HCT116 (cell line): ENCODE results near the gene RNF214. TPM values are rescaled to one million over a fixed set of nuclear protein-coding genes. Genes with fewer than 3 reads are reported as not detected.

Experiments
- ATAC-seq: fragments of 200-7000 bp; cut with Tn5 transposase; 2 replicates; pipeline ENCODE4 v1.9.1; 2020; ENCODE audit warnings: mild to moderate bottlenecking, moderate library complexity
- BruUV-seq: library from RNA; stranded (reverse); fragments of 400-500 nt; replicated peaks from 2 replicates; lab custom pipeline; 2021; lab: Mats Ljungman, UMichigan
- CTCF ChIA-PET: fragments of 300-600 bp; sonication (Branson Sonifier 250); formaldehyde crosslinking; loops from one replicate; lab custom pipeline; 2021; ENCODE audit warnings: antibody characterized with exemption; lab: Charles Lee
- POLR2A ChIA-PET: fragments of 300-600, 350-600 bp; sonication (Branson Sonifier 250); formaldehyde crosslinking; loops from one replicate; lab custom pipeline; 2021; ENCODE audit warnings: antibody characterized with exemption; lab: Charles Lee
- RAD21 ChIA-PET, 2 experiments: fragments of 300-600 bp; sonication (Branson Sonifier 250); formaldehyde crosslinking; loops; one replicate each; lab custom pipeline; 2023; ENCODE audit warnings: low total read pairs in 2 of 2; ENCODE audit not compliant: uncharacterized antibody in 2 of 2, unreplicated experiment in 2 of 2, low non-redundant PET in 1 of 2; lab: Charles Lee
- DNase-seq: peaks from one replicate; pipeline ENCODE4 v3.0.0-alpha.2; 2010; ENCODE audit warnings: low read depth, low spot score
- H2AFZ ChIP-seq: fragments of 200-600 bp; shearing (Covaris generic), sonication (generic); 2 replicates; pipeline ENCODE4 v1.6.1; 2017; ENCODE audit warnings: low read depth, mixed run types, mixed read lengths, antibody characterized with exemption, low read length; ENCODE audit not compliant: poor library complexity, severe bottlenecking
- H3K27ac ChIP-seq: 2 replicates; pipeline ENCODE4 v1.5.1; 2012; ENCODE audit warnings: low read depth, low read length
- H3K27me3 ChIP-seq: fragments of 200-600 bp; sonication (generic); 2 replicates; pipeline ENCODE4 v1.6.1; 2016; ENCODE audit warnings: mixed run types, low read length, mixed read lengths; ENCODE audit not compliant: insufficient read depth
- H3K36me3 ChIP-seq, 2 experiments: fragments of 200-500 bp in 1 of 2; fragments of 200-600 bp in 1 of 2; sonication (Bioruptor generic) in 1 of 2; sonication (generic) in 1 of 2; 2 replicates each; pipeline versions ENCODE4 v1.5.1 to v1.6.1; 2014 to 2016; ENCODE audit warnings: low read length in 2 of 2, inconsistent platforms in 1 of 2, mixed read lengths in 1 of 2, mixed run types in 1 of 2; ENCODE audit not compliant: insufficient read depth in 2 of 2, control insufficient read depth in 1 of 2
- H3K4me1 ChIP-seq, 2 experiments: fragments of 200-600 bp in 1 of 2; sonication (generic) in 1 of 2; 2 replicates each; pipeline versions ENCODE4 v1.5.1 to v1.6.1; 2012 to 2017; ENCODE audit warnings: low read length in 2 of 2, inconsistent platforms in 1 of 2, mild to moderate bottlenecking in 1 of 2, mixed read lengths in 1 of 2, mixed run types in 1 of 2, moderate library complexity in 1 of 2; ENCODE audit not compliant: insufficient read depth in 2 of 2, control insufficient read depth in 1 of 2
- H3K4me2 ChIP-seq: fragments of 200-600 bp; sonication (generic); 2 replicates; pipeline ENCODE4 v1.6.1; 2017; ENCODE audit warnings: mixed run types, low read length, mixed read lengths
- H3K4me3 ChIP-seq, 2 experiments: fragments of 200-600 bp in 1 of 2; sonication (generic) in 1 of 2; replicated peaks in 1 of 2; 2 replicates each; pipeline ENCODE4 v1.5.1; 2011 to 2016; ENCODE audit warnings: low read length in 2 of 2, control low read depth in 1 of 2, low read depth in 1 of 2, mild to moderate bottlenecking in 1 of 2, mixed read lengths in 1 of 2, mixed run types in 1 of 2
- H3K79me2 ChIP-seq: fragments of 200-600 bp; sonication (generic); 2 replicates; pipeline ENCODE4 v1.6.1; 2017; ENCODE audit warnings: mild to moderate bottlenecking, mixed run types, low read length, moderate library complexity, mixed read lengths; ENCODE audit not compliant: insufficient read depth
- H3K9ac ChIP-seq: fragments of 200-600 bp; sonication (generic); 2 replicates; pipeline ENCODE4 v1.6.1; 2016; ENCODE audit warnings: low read length, mixed read lengths
- H3K9me2 ChIP-seq: fragments of 200-600 bp; sonication (generic), shearing (Covaris generic); 2 replicates; pipeline ENCODE4 v1.6.1; 2017; ENCODE audit warnings: mixed run types, mild to moderate bottlenecking, moderate library complexity; ENCODE audit not compliant: insufficient read depth
- H3K9me3 ChIP-seq, 2 experiments: fragments of 200-500 bp in 1 of 2; fragments of 200-600 bp in 1 of 2; sonication (Bioruptor generic) in 1 of 2; sonication (generic) in 1 of 2; 2 replicates each; pipeline ENCODE4 v1.6.1; 2014 to 2017; ENCODE audit warnings: low read length in 2 of 2, mixed read lengths in 2 of 2, inconsistent platforms in 1 of 2, low read depth in 1 of 2, mild to moderate bottlenecking in 1 of 2, mixed run types in 1 of 2, moderate library complexity in 1 of 2; ENCODE audit not compliant: control insufficient read depth in 1 of 2, insufficient read depth in 1 of 2
- H4K20me1 ChIP-seq: fragments of 200-600 bp; sonication (generic), shearing (Covaris generic); 2 replicates; pipeline ENCODE4 v1.6.1; 2017; ENCODE audit warnings: mixed run types, mild to moderate bottlenecking, moderate library complexity; ENCODE audit not compliant: insufficient read depth
- CEBPB ChIP-seq: IDR thresholded peaks from 2 replicates; pipeline ENCODE4 v1.6.1; 2012; ENCODE audit warnings: low read depth
- EGR1 ChIP-seq: IDR thresholded peaks from 2 replicates; pipeline ENCODE4 v1.6.1; 2012; ENCODE audit warnings: low read depth
- ELF1 ChIP-seq: IDR thresholded peaks from 2 replicates; pipeline ENCODE4 v1.6.1; 2012; ENCODE audit warnings: low read depth, borderline replicate concordance
- EZH2 ChIP-seq: fragments of 200-600 bp; sonication (generic); IDR thresholded peaks from 2 replicates; pipeline ENCODE4 v1.6.1; 2017; ENCODE audit warnings: antibody characterized with exemption, mixed run types
- FOSL1 ChIP-seq: IDR thresholded peaks from 2 replicates; pipeline ENCODE4 v1.6.1; 2012; ENCODE audit warnings: low read depth
- JUND ChIP-seq: IDR thresholded peaks from 2 replicates; pipeline ENCODE4 v1.6.1; 2012
- POLR2A ChIP-seq: IDR thresholded peaks from 2 replicates; pipeline ENCODE4 v1.7.0; 2011; ENCODE audit warnings: borderline replicate concordance; ENCODE audit not compliant: insufficient read depth, insufficient read length; ENCODE audit errors: extremely low read depth
- POLR2AphosphoS5 ChIP-seq: IDR thresholded peaks from 2 replicates; pipeline ENCODE4 v1.6.1; 2011; ENCODE audit warnings: mild to moderate bottlenecking, low read depth, low read length, moderate library complexity
- RAD21 ChIP-seq: IDR thresholded peaks from 2 replicates; pipeline ENCODE4 v1.6.1; 2012; ENCODE audit warnings: low read depth, mild to moderate bottlenecking
- REST ChIP-seq: IDR thresholded peaks from 2 replicates; pipeline ENCODE4 v1.6.1; 2012; ENCODE audit warnings: low read depth
- SP1 ChIP-seq: IDR thresholded peaks from 2 replicates; pipeline ENCODE4 v1.6.1; 2012; ENCODE audit warnings: low read depth
- SRF ChIP-seq: IDR thresholded peaks from 2 replicates; pipeline ENCODE4 v1.6.1; 2012; ENCODE audit warnings: low read depth
- TCF7L2 ChIP-seq: IDR thresholded peaks from 2 replicates; pipeline ENCODE4 v1.7.0; 2011; ENCODE audit warnings: borderline replicate concordance, inconsistent platforms; ENCODE audit not compliant: insufficient read depth, insufficient read length; ENCODE audit errors: extremely low read depth
- ZFX ChIP-seq: fragments of 450-650 bp; IDR thresholded peaks from 2 replicates; pipeline ENCODE4 v1.6.1; 2017
- ZNF274 ChIP-seq: fragments of 200-500 bp; sonication (Bioruptor generic); IDR thresholded peaks from 2 replicates; pipeline ENCODE4 v1.6.1; 2014; ENCODE audit warnings: mild to moderate bottlenecking, low read depth, low read length, inconsistent platforms
- intact Hi-C: fragments of 100-400 bp; cut with micrococcal nuclease; formaldehyde crosslinking; loops from 2 replicates; pipeline ENCODE4 v1.10.0; 2022
- total RNA-seq: library from RNA; stranded (reverse); gene quantifications from one replicate; pipeline ENCODE4 v1.2.1, GENCODE V29; 2021; ENCODE audit not compliant: unreplicated experiment
- TF ChIP-seq, protein P1 (sequence below), 3 experiments: fragments of 200-600 bp in 1 of 3; sonication (generic) in 1 of 3; IDR thresholded peaks in 2 of 3; conservative IDR thresholded peaks in 1 of 3; 2 replicates each; pipeline ENCODE4 v1.5.1; 2012 to 2017; ENCODE audit warnings: low read depth in 2 of 3, low read length in 2 of 3, antibody characterized with exemption in 1 of 3, borderline replicate concordance in 1 of 3, control low read depth in 1 of 3, mild to moderate bottlenecking in 1 of 3, mixed read lengths in 1 of 3, mixed run types in 1 of 3, moderate library complexity in 1 of 3; ENCODE audit not compliant: insufficient read depth in 1 of 3
- TF ChIP-seq, protein P2 (sequence below): IDR thresholded peaks from 2 replicates; pipeline ENCODE4 v1.6.1; 2012

Gene RNF214
- total RNA-seq, 1 experiment from 2014 or later, result 29.3 TPM

- Histone ChIP-seq H3K4me1 (no peaks in the 10 kb centered on the region), H3K27ac (no peak overlapping the region), H3K36me3 (0 out of 4 replicates have a peak, but pooled peaks cover 0 to 2% of the 10 kb centered on the region in 2 experiments), H3K9me2 (no peaks in the 10 kb centered on the region), H3K27me3 (no peaks in the 10 kb centered on the region), H3K9me3 (no peaks in the 10 kb centered on the region), H3K79me2 (no peaks in the 10 kb centered on the region), H3K9ac (no peak overlapping the region), H4K20me1 (no peaks in the 10 kb centered on the region), H3K4me2 (no peak overlapping the region), H3K4me3 (no peak overlapping the region), H2AFZ (no peak overlapping the region)
- POLR2A ChIA-PET, result no interaction called here
- DNase-seq (no peak), ATAC-seq (no peak)
- RAD21 ChIA-PET, result no interaction called here
- no peak for TF ChIP-seq EGR1
- no peak for TF ChIP-seq SP1
- TF ChIP-seq RAD21, result no peak
- TF ChIP-seq, protein P1, sequence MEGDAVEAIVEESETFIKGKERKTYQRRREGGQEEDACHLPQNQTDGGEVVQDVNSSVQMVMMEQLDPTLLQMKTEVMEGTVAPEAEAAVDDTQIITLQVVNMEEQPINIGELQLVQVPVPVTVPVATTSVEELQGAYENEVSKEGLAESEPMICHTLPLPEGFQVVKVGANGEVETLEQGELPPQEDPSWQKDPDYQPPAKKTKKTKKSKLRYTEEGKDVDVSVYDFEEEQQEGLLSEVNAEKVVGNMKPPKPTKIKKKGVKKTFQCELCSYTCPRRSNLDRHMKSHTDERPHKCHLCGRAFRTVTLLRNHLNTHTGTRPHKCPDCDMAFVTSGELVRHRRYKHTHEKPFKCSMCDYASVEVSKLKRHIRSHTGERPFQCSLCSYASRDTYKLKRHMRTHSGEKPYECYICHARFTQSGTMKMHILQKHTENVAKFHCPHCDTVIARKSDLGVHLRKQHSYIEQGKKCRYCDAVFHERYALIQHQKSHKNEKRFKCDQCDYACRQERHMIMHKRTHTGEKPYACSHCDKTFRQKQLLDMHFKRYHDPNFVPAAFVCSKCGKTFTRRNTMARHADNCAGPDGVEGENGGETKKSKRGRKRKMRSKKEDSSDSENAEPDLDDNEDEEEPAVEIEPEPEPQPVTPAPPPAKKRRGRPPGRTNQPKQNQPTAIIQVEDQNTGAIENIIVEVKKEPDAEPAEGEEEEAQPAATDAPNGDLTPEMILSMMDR (IDR thresholded peaks at IDR 0.05 in 2 of 3, conservative IDR thresholded peaks at IDR 0.05 in 1 of 3; ENCODE audit: borderline replicate concordance in 1 of 3, insufficient read depth in 1 of 3, low read depth in 2 of 3, low read length in 2 of 3), result no peak
- no peak for TF ChIP-seq CEBPB
- TF ChIP-seq FOSL1, result no peak
- no peak for TF ChIP-seq TCF7L2
- TF ChIP-seq ZFX, result no peak
- no peak for TF ChIP-seq POLR2A
- no peak for TF ChIP-seq JUND
- CTCF ChIA-PET, result no interaction called here
- intact Hi-C loops, result no loop called here
- no TSS peak for BruUV-seq
These were observed 26.1 kb downstream of the RNF214 start for GRCh38 chr11:117258576-117258975.

DNA sequence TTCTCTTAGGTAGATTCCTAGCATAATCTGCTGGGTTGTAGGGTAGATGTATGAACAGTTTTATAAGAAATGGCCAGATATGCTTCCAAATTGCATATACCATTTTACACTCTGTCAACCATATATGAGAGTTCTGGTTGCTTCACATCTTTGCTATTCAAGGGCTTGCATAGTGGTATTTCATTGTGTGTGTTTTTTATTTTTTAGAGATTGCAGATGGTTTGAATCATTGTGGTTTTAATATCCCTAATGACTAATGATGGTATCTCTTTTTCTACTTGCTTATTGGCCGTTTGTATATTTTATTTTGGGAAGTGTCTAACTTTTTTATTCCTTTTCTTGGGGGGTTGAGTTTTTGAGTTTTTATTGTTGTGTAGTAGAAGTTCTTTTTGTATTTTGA lies 26.9 kb downstream of the RNF214 start:
- no peaks in the 10 kb centered on the region for H4K20me1 ChIP-seq
- ChIA-PET POLR2A (no interaction called here), RAD21 (no interaction called here), CTCF (no interaction called here)
- H3K9me2 ChIP-seq, result no peaks in the 10 kb centered on the region
- no TSS peak for BruUV-seq
- intact Hi-C loops, result no loop called here
- H3K9me3 ChIP-seq, result no peaks in the 10 kb centered on the region
- no peak overlapping the region for H2AFZ ChIP-seq
- H3K27ac ChIP-seq, result no peak overlapping the region
- no peak for ATAC-seq
- no peak for TF ChIP-seq REST
- no peak for TF ChIP-seq EZH2
- TF ChIP-seq FOSL1, result no peak
- no peak for TF ChIP-seq RAD21
- no peak for TF ChIP-seq ZNF274
- no peak for TF ChIP-seq ELF1
- TF ChIP-seq JUND, result no peak
- TF ChIP-seq SRF, result no peak
- TF ChIP-seq SP1, result no peak
- TF ChIP-seq POLR2AphosphoS5, result no peak
- TF ChIP-seq, protein P2, sequence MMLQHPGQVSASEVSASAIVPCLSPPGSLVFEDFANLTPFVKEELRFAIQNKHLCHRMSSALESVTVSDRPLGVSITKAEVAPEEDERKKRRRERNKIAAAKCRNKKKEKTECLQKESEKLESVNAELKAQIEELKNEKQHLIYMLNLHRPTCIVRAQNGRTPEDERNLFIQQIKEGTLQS, result no peak
- H3K4me1 ChIP-seq, result peaks cover 0 to 2% of the 10 kb centered on the region in 2 experiments; a peak in 1 of 4 replicates
- H3K9ac ChIP-seq, result no peak overlapping the region
- H3K4me3 ChIP-seq, result no peak overlapping the region
- no peak for DNase-seq
- H3K27me3 ChIP-seq, result no peaks in the 10 kb centered on the region
- H3K79me2 ChIP-seq, result no peaks in the 10 kb centered on the region
- H3K36me3 ChIP-seq, result 0 out of 4 replicates have a peak, but pooled peaks cover 0 to 2% of the 10 kb centered on the region in 2 experiments
- H3K4me2 ChIP-seq, result no peak overlapping the region
